Activated T-cell treated with anti-CD3 and anti-CD28 coated beads, Interleukin-2, amount 50 U/mL, for 1 hour (primary cell): Measurements from ENCODE around the gene HIBCH.
"Not testable (repeated sequence)": the region's sequence is repeated elsewhere in the genome, so short reads cannot be mapped to it uniquely, and the experiment has no call there.

Experiments used
- DNase-seq: peaks from one replicate; pipeline ENCODE4 v3.0.0-alpha.2; 2020

HIBCH gene

DNA sequence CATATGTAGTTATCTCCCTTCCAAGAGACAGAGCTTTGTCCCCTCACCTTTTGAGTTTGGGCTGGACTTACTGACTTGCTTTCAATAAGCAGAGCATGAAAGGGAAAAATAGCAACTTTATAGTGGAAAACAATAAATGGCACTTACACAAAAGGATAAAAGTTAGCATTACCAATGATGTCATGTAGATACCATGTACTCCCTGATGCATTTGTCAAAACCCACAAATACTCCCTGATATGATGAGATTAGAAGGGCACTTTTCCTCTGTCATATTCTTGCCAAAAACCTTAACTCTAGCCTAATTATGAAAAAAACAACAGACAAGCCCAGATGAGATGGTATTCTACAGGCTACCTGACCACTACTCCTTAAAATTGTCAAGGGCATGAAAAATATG is 16.0 kb downstream of the HIBCH start:
- DNase-seq = no peak

DNA sequence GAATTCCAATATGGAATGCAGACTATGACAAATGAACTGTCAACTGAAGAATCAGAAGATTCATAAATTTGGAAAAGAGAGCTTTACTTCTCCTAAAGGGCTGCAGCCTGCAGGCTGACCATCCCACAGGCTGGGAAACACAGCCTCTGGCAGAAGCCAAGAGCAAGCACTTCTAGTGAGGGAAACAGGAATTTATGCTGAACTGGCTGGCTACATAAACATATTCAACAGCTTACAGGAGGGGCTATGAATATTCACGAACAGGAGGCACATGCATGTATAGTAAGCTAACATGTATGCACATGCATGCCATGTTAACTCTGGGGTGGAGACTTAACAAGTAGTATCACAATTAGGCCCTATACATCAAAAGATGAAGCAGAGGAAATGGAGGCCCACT is 17.6 kb downstream of the HIBCH start:
- DNase-seq = no peak

DNA sequence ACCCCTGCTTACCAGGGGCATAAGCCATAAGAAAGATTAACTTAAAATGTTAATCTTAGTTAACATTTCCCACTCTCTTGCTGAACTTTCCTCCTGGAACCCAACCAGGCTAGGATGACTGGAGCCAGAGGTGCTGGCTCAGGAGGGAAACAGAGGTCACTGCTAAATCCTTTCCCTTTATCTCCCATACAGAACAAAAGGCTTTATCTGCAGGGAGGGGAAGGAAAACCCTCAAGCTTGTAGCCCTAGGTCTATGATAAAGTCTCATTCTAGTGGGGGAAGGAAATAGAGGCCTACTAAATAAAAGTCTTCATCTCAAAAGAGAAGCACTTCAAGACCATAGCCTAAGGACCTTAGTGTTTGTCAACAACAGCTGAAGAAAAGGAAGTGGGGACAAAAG is 18.6 kb downstream of the HIBCH start:
- DNase-seq = no peak

DNA sequence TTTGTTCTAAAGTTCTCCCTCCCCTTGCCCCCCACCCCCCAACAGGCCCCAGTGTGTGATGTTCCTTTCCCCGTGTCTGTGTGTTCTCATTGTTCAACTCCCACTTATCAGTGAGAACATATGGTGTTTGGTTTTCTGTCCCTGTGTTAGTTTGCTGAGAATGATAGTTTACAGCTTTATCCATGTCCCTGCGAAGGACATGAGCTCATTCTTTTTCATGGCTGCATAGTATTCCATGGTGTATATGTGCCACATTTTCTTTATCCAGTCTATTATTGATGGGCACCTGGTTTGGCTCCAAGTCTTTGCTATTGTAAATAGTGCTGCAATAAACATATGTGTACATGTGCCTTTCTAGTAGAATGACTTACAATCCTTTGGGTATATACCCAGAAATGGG is 21.7 kb downstream of the HIBCH start:
- DNase-seq = not testable (repeated sequence)

DNA sequence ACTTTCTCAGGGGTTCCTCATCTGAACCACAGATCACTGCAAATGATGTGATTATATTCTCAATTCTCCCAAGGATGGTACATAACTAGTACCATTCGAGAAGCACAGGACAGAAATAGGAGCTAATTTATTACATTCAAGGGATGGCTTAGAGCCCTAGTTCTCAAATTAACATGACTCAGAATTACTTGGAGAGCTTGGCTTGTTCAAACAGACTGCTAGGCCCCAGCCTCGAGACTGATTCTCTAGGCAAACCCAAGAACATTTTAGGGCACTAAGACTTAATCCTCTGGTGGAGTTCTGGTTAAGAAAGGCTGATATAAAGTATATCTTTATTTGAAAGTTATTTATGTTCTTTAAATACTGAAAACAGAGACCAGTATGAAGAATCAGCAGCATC is 35.8 kb downstream of the HIBCH start:
- DNase-seq = no peak

DNA sequence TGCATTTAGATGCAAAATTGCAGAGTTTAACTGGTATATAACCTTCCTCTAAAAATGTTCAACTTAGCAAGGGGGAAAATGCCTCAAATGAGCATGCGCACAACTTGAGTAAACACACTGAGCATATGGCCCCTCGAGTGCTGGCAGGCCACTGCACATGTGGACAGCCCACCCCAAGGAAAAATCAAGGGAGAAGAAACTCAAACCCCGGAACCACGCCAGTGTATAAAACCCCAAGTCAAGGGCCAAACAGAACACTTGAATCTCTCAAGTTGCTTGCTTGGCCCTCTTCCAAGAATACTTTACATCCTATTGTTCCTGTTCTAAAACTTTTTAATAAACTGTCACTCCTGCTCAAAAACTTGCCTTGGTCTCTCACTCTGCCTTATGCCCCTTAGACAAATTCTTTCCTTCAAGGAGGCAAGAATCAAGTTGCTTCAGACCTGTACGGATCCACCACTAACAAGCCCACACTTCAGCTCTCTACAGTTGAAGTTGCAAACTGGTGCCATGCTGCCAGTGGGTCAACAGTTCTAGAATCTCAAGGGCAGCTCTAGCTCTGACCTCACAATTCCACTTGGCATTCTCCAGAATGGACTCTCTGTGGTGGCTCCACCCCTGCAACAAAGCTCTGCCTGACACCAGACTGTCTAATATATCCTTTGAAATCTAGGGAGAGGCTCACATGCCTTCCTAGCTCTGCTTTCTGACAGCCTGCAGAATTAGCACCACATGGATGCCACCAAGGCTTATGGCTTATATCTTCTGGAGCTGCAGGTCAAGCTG is 38.9 kb downstream of the HIBCH start:
- DNase-seq = no peak

DNA sequence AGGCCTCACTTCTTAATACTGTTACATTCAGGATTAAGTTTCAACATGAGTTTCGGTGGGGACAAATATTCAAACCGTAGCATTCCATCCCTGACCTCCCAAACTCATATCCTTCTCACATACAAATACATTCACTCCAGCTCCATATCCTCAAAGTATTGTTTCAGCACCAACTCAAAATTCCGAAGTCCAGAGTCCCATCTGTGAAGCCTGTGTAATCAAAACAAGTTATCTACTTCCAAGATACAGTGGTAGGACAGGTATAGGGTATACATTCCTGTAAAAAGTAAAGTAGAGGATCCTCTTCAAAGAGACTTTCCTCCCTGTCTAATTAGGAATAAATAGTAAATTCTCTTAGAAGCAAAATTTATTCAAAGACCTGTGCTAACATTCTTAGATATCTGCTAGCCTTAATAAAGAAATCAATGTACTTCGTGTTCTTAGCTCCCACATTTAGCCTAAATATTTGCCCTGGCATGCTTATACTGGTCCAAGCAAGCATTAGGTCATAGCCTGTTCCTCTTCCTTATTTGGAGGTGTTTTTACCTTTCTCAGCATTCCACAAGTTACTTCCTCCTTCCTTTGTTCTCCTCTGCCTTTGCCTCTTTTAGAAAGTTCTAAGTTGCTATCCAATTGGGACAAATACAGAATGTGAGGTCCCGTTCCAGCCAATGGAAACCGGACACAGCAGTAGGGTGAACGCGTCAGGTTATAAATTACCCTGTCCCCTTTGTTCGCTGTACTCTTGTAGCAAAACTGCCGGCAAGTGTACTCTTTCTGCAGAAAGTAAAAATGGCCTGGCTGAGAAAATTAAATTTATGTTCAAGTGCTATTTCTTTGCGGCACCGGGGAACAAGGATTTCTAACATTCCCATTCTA is 40.1 kb downstream of the HIBCH start:
- not testable (repeated sequence) for DNase-seq

DNA sequence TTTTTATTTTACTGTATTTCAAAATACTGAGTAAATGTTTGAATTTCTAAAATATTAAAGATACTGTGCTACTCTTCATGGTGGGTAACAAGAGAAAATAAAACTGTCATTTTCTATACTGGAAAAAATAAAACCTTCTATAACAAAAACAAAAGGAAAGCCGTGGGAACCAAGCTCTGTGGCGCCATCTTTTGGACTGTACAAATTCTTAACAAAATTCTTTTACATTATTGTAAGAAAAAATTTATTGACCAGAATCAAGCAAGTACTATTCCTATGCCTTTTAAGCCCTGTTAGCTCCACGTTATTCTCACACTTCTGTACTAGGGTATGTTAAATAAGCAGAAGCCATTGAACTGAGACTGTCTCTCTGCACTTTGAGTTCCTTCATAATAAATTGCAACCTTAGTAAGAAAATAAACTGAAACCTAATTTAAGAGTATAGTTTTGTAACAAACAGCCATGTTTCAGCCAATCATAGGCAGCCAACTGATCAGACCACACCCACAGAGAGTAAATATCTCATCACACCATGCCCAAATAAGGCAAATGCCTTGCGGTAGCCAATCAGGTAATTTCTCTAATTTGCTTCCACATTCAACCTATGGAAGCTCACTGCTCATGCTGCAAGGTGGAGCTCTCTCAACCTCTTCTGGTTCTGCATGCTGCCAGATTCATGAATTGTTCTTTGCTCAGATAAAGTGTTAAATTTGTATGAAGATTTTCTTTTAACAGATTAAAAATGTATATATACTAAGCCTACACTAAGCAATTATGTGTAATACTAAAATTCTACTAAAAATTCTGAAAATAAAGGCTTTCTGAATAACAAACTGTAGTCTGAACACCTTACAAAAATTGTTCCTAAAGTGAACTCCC is 42.2 kb downstream of the HIBCH start:
- DNase-seq = no peak

DNA sequence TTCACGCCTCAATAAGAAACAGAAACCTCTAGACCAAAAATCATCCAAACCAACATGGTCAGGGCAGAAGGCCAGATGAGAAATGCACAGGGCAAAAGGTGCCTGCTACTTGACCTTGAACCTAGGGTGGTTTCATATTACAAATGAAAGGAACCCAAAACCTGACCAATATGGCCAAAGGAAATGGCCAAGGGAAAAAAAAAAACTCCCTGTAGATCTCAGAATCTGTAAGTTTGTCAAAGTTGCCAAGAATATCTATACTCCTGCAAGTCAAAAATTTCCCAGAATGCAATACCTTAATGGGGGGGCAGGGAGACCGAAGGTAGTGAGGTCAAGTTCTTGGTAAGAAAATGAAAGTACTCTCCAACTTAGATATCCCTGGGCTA is 47.2 kb downstream of the HIBCH start:
- no peak for DNase-seq

DNA sequence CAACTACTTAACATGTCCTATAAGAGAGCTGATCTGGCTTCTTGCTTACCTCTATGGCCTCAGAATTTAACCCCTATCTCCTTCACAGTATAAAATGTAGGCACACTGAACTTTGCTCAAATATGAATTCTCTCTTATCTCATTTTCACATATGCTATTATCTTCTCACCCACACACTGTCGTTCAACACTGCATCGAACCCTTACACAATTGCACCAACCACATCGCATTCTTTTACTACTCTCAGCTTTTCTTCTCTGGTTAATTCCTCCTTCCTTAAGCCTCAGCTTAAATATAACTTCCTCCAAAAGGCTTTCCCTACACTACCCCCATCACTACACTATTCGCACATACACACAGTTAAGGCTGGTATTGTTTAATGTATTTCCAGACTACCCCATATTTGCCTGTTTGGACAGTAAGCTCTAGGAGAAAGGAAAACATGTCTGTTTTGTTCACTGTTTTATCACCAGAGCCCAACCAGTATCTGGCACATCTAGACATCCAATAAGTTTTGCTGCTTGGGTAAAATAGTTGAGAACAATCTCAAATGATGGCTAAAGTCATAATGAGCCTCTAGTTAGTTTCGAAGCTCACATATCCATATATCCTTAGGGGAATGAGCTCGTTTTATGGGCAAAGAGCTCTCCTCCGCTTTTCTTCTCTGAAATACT is 47.7 kb downstream of the HIBCH start:
- DNase-seq = no peak

DNA sequence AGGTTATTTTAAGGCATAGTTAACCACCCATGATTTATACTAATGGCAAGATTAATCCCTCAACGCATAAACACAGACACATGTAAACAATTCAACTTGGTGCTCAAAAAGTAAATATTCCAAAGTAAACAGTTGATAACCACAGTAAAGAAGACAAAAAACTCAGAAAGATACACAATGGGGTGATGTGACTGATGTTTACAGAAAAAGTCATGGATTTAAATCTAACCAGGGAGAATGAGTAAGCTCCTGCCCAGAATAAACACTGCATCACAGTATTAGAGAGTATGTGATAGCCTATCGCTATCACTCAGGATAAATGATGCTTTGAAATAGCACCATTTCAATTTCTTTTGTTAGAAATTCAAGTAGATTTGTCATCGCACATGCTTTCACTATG is 49.3 kb downstream of the HIBCH start:
- no peak for DNase-seq

DNA sequence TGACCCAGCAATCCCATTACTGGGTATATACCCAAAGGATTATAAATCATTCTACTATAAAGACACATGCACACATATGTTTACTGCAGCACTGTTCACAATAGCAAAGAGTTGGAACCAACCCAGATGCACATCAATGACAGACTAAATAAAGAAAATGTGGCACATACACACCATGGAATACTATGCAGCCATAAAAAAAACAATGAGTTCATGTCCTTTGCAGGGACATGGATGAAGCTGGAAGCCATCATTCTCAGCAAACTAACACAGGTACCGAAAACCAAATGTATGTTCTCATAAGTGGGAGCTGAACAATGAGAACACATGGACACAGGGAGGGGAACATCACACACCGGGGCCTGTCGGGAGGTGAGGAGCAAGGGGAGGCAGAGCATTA is 49.9 kb downstream of the HIBCH start:
- not testable (repeated sequence) for DNase-seq

DNA sequence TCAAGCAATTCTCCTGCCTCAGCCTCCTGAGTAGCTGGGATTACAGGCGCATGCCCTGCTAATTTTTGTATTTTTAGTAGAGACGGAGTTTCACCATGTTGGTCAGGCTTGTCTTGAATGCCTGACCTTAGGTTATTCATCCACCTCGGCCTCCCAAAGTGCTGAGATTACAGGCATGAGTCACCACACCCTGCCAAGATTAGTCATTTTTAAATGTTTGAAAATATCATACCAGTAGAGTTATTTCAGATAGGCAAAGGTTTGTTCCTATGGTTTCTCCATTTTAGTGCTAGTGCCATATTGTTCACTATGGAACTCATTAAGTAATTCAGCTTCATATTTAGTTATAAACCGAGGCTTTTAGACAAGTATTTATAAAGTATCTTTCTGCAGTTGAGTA is 52.3 kb downstream of the HIBCH start:
- no peak for DNase-seq

DNA sequence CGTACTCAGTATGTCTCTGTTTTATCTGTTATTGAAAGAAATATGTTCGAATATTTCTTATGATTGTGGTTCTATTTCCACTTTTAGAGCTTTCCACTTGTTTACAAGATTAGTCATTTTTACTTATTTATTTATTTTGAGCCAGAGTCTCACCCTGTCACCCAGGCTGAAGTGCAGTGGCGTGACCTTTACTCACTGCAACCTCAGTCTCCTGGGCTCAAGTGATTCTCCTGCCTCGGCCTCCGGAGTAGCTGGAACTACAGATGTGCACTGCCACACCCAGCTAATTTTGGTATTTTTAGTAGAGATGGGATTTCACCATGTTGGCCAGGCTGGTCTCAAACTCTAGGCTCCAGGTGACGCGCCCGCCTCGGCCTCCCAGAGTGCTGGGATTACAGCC is 53.3 kb downstream of the HIBCH start:
- DNase-seq = no peak

DNA sequence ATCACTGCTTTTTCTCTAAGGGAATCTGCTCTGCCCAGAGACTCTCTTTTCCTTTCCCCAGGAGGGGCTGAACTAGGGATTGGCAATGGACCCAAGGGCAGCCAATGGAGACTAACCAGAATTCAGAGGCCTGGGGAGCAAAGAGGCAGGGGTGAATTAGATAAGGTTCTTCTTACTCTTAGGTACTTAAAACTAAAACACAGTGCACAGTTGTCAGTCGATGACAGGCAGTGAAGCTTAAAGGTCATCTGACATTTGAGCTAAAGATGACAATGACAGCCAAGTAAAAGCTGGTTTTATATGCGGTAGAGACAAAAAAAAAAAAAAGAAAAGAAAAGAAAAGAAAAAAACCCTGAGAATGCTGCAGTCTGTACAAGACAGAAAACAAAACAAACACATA is 57.8 kb downstream of the HIBCH start:
- no peak for DNase-seq

DNA sequence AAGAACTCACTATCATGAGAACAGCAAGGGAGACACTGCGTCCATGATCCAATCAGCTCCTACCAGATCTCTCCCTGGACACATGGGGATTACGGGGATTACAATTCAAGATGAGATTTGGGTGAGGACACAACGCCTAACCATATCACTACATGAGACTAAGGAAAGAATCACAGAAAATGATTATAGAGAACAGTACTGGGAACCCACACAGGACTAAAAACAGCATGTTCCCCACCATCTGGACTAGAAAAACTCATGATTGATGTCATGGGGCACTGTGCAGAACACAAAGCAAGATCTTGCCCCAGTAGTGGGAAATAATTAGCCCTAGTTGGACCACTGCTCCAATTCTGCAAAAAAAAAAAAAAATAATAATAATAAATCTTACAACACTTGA is 63.5 kb downstream of the HIBCH start:
- no peak for DNase-seq

DNA sequence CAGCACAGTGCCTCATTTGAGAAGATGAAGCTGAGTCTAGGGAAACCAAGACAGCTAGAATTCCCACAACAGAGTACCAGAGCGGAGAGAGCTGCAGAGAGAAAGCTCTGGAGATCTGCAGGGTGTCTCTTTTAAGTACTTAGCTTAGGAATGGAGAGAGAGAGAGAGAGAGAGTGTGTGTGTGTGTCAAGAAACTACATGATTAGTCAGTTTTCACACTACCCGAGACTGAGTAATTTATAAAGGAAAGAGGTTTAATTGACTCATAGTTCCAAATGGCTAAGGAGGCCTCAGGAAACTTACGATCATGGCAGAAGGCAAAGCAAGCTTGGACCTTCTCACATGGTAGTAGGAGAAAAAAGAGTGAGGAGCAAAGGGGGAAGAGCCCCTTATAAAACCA is 64.0 kb downstream of the HIBCH start:
- no peak for DNase-seq

DNA sequence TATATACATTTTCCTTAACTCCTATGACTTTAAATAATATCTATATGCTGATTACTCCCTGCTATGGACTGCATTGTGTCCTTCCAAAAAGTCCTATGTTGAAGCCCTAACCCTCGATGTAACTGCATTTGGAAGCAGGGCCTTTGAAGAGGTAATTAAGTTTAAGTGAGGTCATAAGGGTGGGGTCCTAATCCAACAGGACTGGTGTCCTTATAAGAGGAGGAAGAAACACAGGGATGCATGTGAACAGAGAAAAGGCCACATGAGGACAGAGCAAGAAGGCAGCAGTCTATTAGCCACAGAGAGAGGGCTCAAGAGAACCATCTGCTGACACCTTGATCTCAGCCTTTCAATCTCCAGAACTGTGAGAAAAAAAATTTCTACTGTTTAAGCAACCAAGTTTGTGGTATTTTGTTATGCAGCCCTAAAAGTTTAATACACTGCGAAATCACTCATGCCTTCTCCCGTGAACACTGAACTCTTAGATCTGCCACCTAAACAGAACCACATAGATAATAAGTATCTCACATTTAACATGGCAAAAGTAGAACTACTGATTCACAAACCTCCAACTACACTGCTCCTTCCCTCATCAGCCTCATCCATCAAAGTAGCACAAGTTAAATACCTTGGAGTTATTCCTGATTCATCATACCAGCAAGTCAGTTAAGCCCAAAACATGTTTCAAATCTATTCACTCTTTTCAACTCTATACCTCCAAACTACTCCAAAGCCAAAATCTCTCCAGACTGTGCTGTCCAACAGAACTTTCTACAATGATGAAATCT is 65.4 kb downstream of the HIBCH start:
- DNase-seq = no peak

DNA sequence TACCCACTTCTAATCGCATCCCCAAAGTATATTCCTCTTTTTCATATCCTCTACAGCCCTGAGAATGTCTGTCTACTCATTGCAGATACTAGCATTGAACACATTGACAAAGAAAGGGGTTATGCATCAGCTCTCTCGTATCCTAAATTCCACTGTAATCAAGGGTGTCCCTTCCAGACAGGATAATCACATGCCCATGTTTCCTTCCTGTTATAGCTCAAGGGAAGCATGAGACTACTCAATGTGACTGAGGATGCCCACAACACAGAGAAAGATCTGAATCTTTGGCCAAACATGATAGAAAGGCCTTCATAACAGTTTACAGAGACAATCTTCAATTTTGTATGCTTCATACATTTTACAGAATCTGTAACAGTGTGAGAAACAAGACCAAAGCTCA is 69.2 kb downstream of the HIBCH start:
- no peak for DNase-seq

DNA sequence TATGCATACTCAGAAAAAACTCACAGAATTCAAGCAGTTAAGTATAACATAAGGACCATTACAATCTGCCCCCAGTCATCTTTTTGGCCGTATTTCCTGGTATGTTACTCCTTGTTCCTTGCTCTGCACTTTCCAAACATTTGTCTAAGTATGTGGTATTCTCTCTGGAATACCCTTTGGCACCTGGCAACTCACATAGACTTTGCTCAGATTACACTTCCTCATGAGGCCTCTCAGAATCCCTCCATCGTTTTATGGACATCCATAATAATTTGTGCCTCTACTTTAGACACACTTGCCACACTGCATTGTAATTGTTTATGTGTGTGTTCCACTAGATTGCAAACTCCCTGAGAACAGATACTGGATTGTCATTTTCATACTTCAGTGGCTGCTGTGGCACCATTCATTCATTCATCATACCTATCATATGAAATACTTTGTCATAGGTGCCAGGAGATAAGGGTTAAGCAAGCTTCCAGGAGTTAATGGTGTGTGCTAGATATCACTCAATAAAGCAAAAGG is 84.0 kb downstream of the HIBCH start:
- no peak for DNase-seq

DNA sequence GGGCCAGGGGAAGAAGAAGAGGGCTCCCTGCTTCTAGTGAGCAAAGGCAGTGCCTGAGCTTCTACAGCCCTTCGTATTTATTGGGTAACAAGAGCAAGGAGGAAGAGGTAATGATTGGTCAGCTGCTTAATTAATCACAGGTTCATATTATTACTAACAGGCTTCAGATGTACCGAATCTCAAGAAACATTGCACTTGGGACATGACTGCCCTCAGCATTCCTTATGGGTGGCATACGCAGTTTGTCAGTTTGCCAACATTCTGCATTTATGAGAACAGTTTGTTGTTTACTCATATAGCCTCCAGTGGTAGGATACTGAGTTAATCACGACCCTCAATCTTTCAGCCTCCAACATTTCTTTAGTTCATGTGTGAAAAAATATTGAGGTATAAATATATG is 84.5 kb downstream of the HIBCH start:
- no peak for DNase-seq

DNA sequence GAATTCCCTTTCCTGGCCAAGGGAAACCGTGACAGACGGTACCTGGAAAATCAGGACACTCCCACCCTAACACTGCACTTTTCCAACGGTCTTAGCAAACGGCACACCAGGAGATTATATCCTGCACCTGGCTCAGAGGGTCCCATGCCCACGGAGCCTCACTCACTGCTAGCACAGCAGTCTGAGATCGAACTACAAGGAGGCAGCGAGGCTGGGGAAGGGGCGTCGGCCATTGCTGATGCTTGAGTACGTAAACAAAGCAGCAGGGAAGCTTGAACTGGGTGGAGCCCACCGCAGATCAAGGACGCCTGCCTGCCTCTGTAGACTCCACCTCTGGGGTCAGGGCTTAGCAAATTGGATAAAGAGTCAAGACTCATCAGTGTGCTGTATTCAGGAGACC is 95.6 kb downstream of the HIBCH start:
- DNase-seq = not testable (repeated sequence)
